Sigmoid colon (tissue), 7 donors: ENCODE data around the gene NCS1. TPM values are rescaled to one million over a fixed set of nuclear protein-coding genes. Genes with fewer than 3 reads are reported as not detected.

Experiments used
- DNase-seq: peaks from one replicate; pipeline ENCODE4 v3.0.0-alpha.2; 2019
- H3K27ac ChIP-seq, 4 donors: fragments of 200-600 bp; sonication (generic); one replicate each; pipeline ENCODE4 v1.5.1; 2016 to 2019; ENCODE audit warnings: mild to moderate bottlenecking in 1 of 4
- H3K27me3 ChIP-seq, 3 donors: fragments of 200-600 bp; sonication (generic); one replicate each; pipeline ENCODE4 v1.5.1; 2019; ENCODE audit warnings: mild to moderate bottlenecking in 1 of 3
- H3K36me3 ChIP-seq, 4 donors: fragments of 200-600 bp; sonication (generic); one replicate each; pipeline ENCODE4 v1.5.1; 2016 to 2019
- H3K4me1 ChIP-seq, 4 donors: fragments of 200-600 bp; sonication (generic); one replicate each; pipeline ENCODE4 v1.5.1; 2017 to 2019
- H3K4me3 ChIP-seq, 4 donors: fragments of 200-600 bp; sonication (generic); one replicate each; pipeline ENCODE4 v1.5.1; 2017 to 2019; ENCODE audit warnings: mild to moderate bottlenecking in 2 of 4, moderate library complexity in 1 of 4
- H3K9me3 ChIP-seq, 4 donors: fragments of 200-600 bp in 3 of 4; sonication (generic) in 3 of 4; one replicate each; pipeline versions ENCODE4 v1.5.1 to v1.6.1; 2013 to 2019
- EP300 ChIP-seq, 4 donors: sonication (generic); formaldehyde crosslinking; IDR thresholded peaks; one replicate each; pipeline ENCODE4 v1.6.1; 2017; ENCODE audit warnings: antibody characterized with exemption in 4 of 4
- POLR2A ChIP-seq, 2 donors: fragments of 450-650 bp; IDR thresholded peaks; one replicate each; pipeline ENCODE4 v1.6.1; 2016; ENCODE audit warnings: antibody characterized with exemption in 2 of 2, mild to moderate bottlenecking in 2 of 2, moderate library complexity in 2 of 2
- POLR2AphosphoS5 ChIP-seq, 4 donors: sonication (generic); formaldehyde crosslinking; IDR thresholded peaks; one replicate each; pipeline ENCODE4 v1.6.1; 2017; ENCODE audit warnings: antibody characterized with exemption in 4 of 4
- WGBS, 2 donors: extraction: QIAGEN DNeasy Blood & Tissue Kit; methylation state at CpG; one replicate each; pipeline ENCODE4 v1.1.7; 2013; 5-methylcytosine and 5-hydroxymethylcytosine counted together
- intact Hi-C: fragments of 100-400 bp; cut with DNase I; formaldehyde crosslinking; loops from one replicate; pipeline ENCODE4 v1.15.1; 2023
- polyA plus RNA-seq, 3 donors: library from polyadenylated mRNA; stranded (reverse); fragments of 200-250 nt; gene quantifications; one replicate each; pipeline ENCODE4 v1.2.3, GENCODE V29; 2013
- total RNA-seq, 4 donors: library from RNA; depleted of rRNA; stranded (reverse); fragments of >200 nt; gene quantifications; one replicate each; pipeline ENCODE4 v1.1.0, GENCODE V29; 2016
- TF ChIP-seq, protein P1 (sequence below), 4 experiments: fragments of 450-650 bp in 3 of 4; fragments of 200-600 bp in 1 of 4; IDR thresholded peaks; one replicate each; pipeline ENCODE4 v1.5.1; 2016 to 2019; ENCODE audit warnings: antibody characterized with exemption in 4 of 4, mild to moderate bottlenecking in 3 of 4, moderate library complexity in 2 of 4
- donor health status: healthy with polysubstance abuse.
- donor health status: Bipolar disorder and iron deficiency.
- donor health status: healthy.

Gene NCS1
- total and polyA plus RNA-seq, 7 donors: 0.69 to 133 (median 78.5) TPM

- no peak for TF ChIP-seq POLR2AphosphoS5 (IDR thresholded peaks at IDR 0.05)
- no peak for TF ChIP-seq EP300 (IDR thresholded peaks at IDR 0.05)
- TF ChIP-seq POLR2A (IDR thresholded peaks at IDR 0.05): no peak
- TF ChIP-seq, protein P1, sequence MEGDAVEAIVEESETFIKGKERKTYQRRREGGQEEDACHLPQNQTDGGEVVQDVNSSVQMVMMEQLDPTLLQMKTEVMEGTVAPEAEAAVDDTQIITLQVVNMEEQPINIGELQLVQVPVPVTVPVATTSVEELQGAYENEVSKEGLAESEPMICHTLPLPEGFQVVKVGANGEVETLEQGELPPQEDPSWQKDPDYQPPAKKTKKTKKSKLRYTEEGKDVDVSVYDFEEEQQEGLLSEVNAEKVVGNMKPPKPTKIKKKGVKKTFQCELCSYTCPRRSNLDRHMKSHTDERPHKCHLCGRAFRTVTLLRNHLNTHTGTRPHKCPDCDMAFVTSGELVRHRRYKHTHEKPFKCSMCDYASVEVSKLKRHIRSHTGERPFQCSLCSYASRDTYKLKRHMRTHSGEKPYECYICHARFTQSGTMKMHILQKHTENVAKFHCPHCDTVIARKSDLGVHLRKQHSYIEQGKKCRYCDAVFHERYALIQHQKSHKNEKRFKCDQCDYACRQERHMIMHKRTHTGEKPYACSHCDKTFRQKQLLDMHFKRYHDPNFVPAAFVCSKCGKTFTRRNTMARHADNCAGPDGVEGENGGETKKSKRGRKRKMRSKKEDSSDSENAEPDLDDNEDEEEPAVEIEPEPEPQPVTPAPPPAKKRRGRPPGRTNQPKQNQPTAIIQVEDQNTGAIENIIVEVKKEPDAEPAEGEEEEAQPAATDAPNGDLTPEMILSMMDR (IDR thresholded peaks at IDR 0.05): no peak
- Histone ChIP-seq H3K4me3 (no peak overlapping the region), H3K27ac (peak overlapping the region; percentile 17 to 92 (median 79)), H3K9me3 (no peaks in the 10 kb centered on the region), H3K4me1 (peaks cover 0 to 67% (median 56%) of the 10 kb centered on the region in 4 donors), H3K27me3 (no peaks in the 10 kb centered on the region), H3K36me3 (peaks cover 0 to 7% (median 2%) of the 10 kb centered on the region in 4 donors)
- intact Hi-C loops: loop anchor here (5.0 kb wide), 2 partner anchors 47 to 357 kb away; no protein-coding TSS in a partner anchor
- peak; percentile 46 for DNase-seq
- 88 to 91% methylated on average over 3 of the region's 3 CpGs for WGBS, 2 donors
Measured at GRCh38 chr9:130239363-130239695, 67.1 kb downstream of the NCS1 start.

- Histone ChIP-seq H3K4me1 (peaks cover 0 to 64% (median 56%) of the 10 kb centered on the region in 4 donors), H3K4me3 (no peak overlapping the region), H3K27me3 (no peaks in the 10 kb centered on the region), H3K36me3 (peaks cover 0 to 3% (median under 1%) of the 10 kb centered on the region in 4 donors), H3K27ac (peak overlapping the region; percentile 17 to 92 (median 79)), H3K9me3 (no peaks in the 10 kb centered on the region)
- intact Hi-C loops: loop anchor here (5.0 kb wide), 2 partner anchors 47 to 357 kb away; no protein-coding TSS in a partner anchor
- 36 to 42% methylated on average over 9 of the region's 9 CpGs for WGBS, 2 donors
- DNase-seq: peak; percentile 68
- TF ChIP-seq, protein P1 (IDR thresholded peaks at IDR 0.05): no peak
- no peak for TF ChIP-seq POLR2AphosphoS5 (IDR thresholded peaks at IDR 0.05)
Measured at GRCh38 chr9:130239741-130240241, 67.6 kb downstream of the NCS1 start.

GRCh38 chr9:130240410-130241197, 68.4 kb downstream of the NCS1 start:
- Histone ChIP-seq H3K4me1 (peaks cover 0 to 56% (median 49%) of the 10 kb centered on the region in 4 donors), H3K27ac (peak overlapping the region; percentile 17 to 92 (median 79)), H3K36me3 (no peaks in the 10 kb centered on the region), H3K27me3 (no peaks in the 10 kb centered on the region), H3K9me3 (no peaks in the 10 kb centered on the region), H3K4me3 (no peak overlapping the region)
- TF ChIP-seq POLR2AphosphoS5 (IDR thresholded peaks at IDR 0.05) (peak in 3 of 4 donors; percentile 20 to 36 (median 31)), POLR2A (IDR thresholded peaks at IDR 0.05) (no peak), EP300 (IDR thresholded peaks at IDR 0.05) (no peak)
- 66 to 77% methylated on average over 5 of the region's 5 CpGs for WGBS, 2 donors
- intact Hi-C loops: no loop called here
- DNase-seq: peak; percentile 82

GRCh38 chr9:130241198-130241535, 69.0 kb downstream of the NCS1 start:
- intact Hi-C loops: no loop called here
- no peaks in the 10 kb centered on the region for H3K9me3 ChIP-seq
- H3K27ac ChIP-seq: peak overlapping the region in 3 of 4 donors; percentile 37 to 92 (median 83)
- no peak for TF ChIP-seq POLR2AphosphoS5 (IDR thresholded peaks at IDR 0.05)
- TF ChIP-seq POLR2A (IDR thresholded peaks at IDR 0.05): no peak
- TF ChIP-seq, protein P1 (IDR thresholded peaks at IDR 0.05): no peak
- no peak for TF ChIP-seq EP300 (IDR thresholded peaks at IDR 0.05)
- peak; percentile 59 for DNase-seq
- no peaks in the 10 kb centered on the region for H3K36me3 ChIP-seq
- H3K4me1 ChIP-seq: peaks cover 0 to 51% (median 43%) of the 10 kb centered on the region in 4 donors
- WGBS, 2 donors: 83 to 92% methylated on average over 1 of the region's 1 CpG
- no peak overlapping the region for H3K4me3 ChIP-seq
- H3K27me3 ChIP-seq: no peaks in the 10 kb centered on the region

DNA sequence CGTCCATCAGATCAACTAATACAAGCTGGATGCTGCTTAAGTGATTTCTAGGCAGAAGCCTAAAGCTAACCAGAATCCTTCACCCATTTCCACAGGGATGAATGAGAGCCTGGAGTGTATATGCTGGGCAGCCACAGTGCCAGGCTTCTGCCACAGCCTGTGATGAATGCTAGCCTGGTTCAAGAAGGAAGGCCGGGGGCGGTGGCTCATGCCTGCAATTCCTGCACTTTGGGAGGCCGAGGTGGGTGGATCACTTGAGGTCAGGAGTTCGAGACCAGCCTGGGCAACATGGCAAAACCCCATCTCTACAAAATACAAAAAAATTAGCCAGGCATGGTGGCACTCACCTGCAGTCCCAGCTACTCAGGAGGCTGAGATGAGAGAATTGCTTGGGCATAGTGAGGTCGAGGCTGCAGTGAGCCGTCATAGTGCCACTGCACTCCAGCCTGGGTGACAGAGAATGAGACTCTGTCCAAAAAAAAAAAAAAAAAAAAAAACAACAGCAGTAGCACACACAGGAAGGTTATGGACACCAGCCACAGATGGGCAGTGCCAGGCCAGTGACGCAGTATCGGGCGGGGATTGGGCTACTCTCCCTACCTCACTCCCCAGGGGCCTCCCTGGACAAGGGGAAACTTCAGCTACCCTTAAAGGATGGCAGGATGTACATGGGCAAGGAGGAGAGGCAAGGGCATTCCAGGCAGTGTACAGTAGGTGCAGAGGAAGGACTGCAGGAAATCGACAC, 70.2 kb downstream of the NCS1 start:
- no peak for TF ChIP-seq POLR2AphosphoS5 (IDR thresholded peaks at IDR 0.05)
- intact Hi-C loops: loop anchor here (2.0 kb wide), 1 partner anchor 100 kb away; no protein-coding TSS in a partner anchor
- H3K4me3 ChIP-seq: peak overlapping the region in 1 of 4 donors; percentile 26
- peak; percentile 70 for DNase-seq
- H3K9me3 ChIP-seq: no peaks in the 10 kb centered on the region
- H3K27ac ChIP-seq: peak overlapping the region in 1 of 4 donors; percentile 92
- WGBS, 2 donors: 75 to 84% methylated on average over 11 of the region's 11 CpGs
- peaks cover 0 to 38% (median 31%) of the 10 kb centered on the region in 4 donors for H3K4me1 ChIP-seq
- no peaks in the 10 kb centered on the region for H3K36me3 ChIP-seq
- no peaks in the 10 kb centered on the region for H3K27me3 ChIP-seq
